Heart left ventricle (tissue), 16 donors: ENCODE data around the gene MAGEL2. TPM values are rescaled to one million over a fixed set of nuclear protein-coding genes. Genes with fewer than 3 reads are reported as not detected.

ENCODE experiments used
- ATAC-seq, 4 donors: fragments of 200-7000 bp; cut with Tn5 transposase; one replicate each; pipeline ENCODE4 v1.9.1; 2020 to 2022; ENCODE audit warnings: moderate library complexity in 4 of 4, mild to moderate bottlenecking in 3 of 4, moderate number of reproducible peaks in 1 of 4
- DNase-seq, 5 donors: peaks; one replicate each; pipeline ENCODE4 v3.0.0-alpha.2; 2020
- H3K27ac ChIP-seq, 12 donors: fragments of 200-600 bp; sonication (generic) in 4 of 12; one replicate each; pipeline versions ENCODE4 v1.5.0 to v1.8.0; 2016 to 2022; ENCODE audit warnings: mild to moderate bottlenecking in 2 of 12
- H3K27me3 ChIP-seq, 9 donors: fragments of 200-600 bp; sonication (generic) in 2 of 9; one replicate each; pipeline versions ENCODE4 v1.5.1 to v1.8.0; 2016 to 2022; ENCODE audit warnings: mild to moderate bottlenecking in 3 of 9
- H3K36me3 ChIP-seq, 9 donors: fragments of 200-600 bp; sonication (generic) in 2 of 9; one replicate each; pipeline versions ENCODE4 v1.5.0 to v1.8.0; 2018 to 2022; ENCODE audit warnings: mild to moderate bottlenecking in 2 of 9
- H3K4me1 ChIP-seq, 12 donors: fragments of 200-600 bp; sonication (generic) in 4 of 12; one replicate each; pipeline versions ENCODE4 v1.5.0 to v1.8.0; 2016 to 2022; ENCODE audit warnings: mild to moderate bottlenecking in 3 of 12
- H3K4me3 ChIP-seq, 12 donors: fragments of 200-600 bp; sonication (generic) in 4 of 12; one replicate each; pipeline versions ENCODE4 v1.5.0 to v1.8.0; 2017 to 2022; ENCODE audit warnings: mild to moderate bottlenecking in 9 of 12, moderate library complexity in 4 of 12
- H3K9me3 ChIP-seq, 12 donors: fragments of 200-600 bp; sonication (generic) in 4 of 12; one replicate each; pipeline versions ENCODE4 v1.5.0 to v1.8.0; 2016 to 2022; ENCODE audit warnings: mild to moderate bottlenecking in 1 of 12
- CTCF ChIP-seq, 12 donors: fragments of 200-600 bp; sonication (generic) in 4 of 12; IDR thresholded peaks; one replicate each; pipeline versions ENCODE4 v1.5.0 to v1.8.0; 2018 to 2022; ENCODE audit warnings: antibody characterized with exemption in 12 of 12, mild to moderate bottlenecking in 5 of 12
- POLR2A ChIP-seq, 2 donors: fragments of 450-650 bp; IDR thresholded peaks; one replicate each; pipeline ENCODE4 v1.6.1; 2017; ENCODE audit warnings: antibody characterized with exemption in 2 of 2, mild to moderate bottlenecking in 2 of 2, moderate library complexity in 2 of 2
- WGBS, 4 donors: extraction: QIAGEN DNeasy Blood & Tissue Kit in 2 of 4; methylation state at CpG; one replicate each; pipeline versions ENCODE4 v1.1.5 to v1.1.7; 2013 to 2018; 5-methylcytosine and 5-hydroxymethylcytosine counted together
- intact Hi-C, 10 donors: fragments of 100-400 bp; cut with DNase I; formaldehyde crosslinking; loops; one replicate each; pipeline versions ENCODE4 v1.11.1 to v1.14.2; 2022
- polyA plus RNA-seq, 2 donors: library from polyadenylated mRNA; stranded (reverse); fragments of 200-250 nt; gene quantifications; one replicate each; pipeline ENCODE4 v1.2.3, GENCODE V29; 2013
- total RNA-seq, 9 donors: library from RNA; depleted of rRNA in 2 of 9; stranded (reverse); fragments of >200 nt in 2 of 9; fragmentation: NEBNext Ultra II Directional in 3 of 9; extraction: Animal tissue kit (Norgen Biotek cat#: 25700) in 3 of 9; gene quantifications; one replicate each; pipeline versions ENCODE4 v1.1.0 to v1.2.4, GENCODE V29; 2016 to 2023
- donor health status: ischemic (EF 13 %, LVEDD 7.1; RV severe dilation, severe dysfunction).
- donor health status: healthy with polysubstance abuse.
- donor health status: DM: no; HTN: yes; CAD: no.
- donor health status: DM: no; HTN: no; CAD: no.
- donor health status: ischemic (EF 25% LVEDD 6.9; RV normal size, moderate dysfunction).
- donor health status: ischemic (EF 25% LVEDD 5.7; RV mildly dilated, moderate dysfunction).
- donor health status: healthy.
- donor health status: DM: yes; HTN: yes; CAD: no.
- donor health status: ischemic (EF 35%, LVEDD 5.7; RV mildly dilated, moderate dysfunction).
- donor health status: nonischemic (EF 11% LVEDD 7.7; RV severe dilation, severe dysfunction).
- donor health status: DM: yes; HTN: yes; CAD: no.
- donor health status: PGD.
- donor health status: ischemic (EF 29% LVEDD 5.4; RV normal size, mild dysfunction).
- donor health status: nonischemic (EF 23%, LVEDD 6.1; RV moderate dilation, normal function).

The MAGEL2 gene
- total and polyA plus RNA-seq, 11 donors = 0.04 to 0.27 (median 0.09) TPM; not detected in 4

- Histone ChIP-seq H3K27ac (no peak overlapping the region), H3K4me1 (no peaks in the 10 kb centered on the region), H3K27me3 (no peaks in the 10 kb centered on the region), H3K4me3 (no peak overlapping the region), H3K9me3 (no peaks in the 10 kb centered on the region), H3K36me3 (no peaks in the 10 kb centered on the region)
- WGBS, 4 donors = 81 to 91% (median 84%) methylated on average over 1 of the region's 1 CpG
- intact Hi-C loops = no loop called here
- TF ChIP-seq CTCF (IDR thresholded peaks at IDR 0.05) (no peak), POLR2A (IDR thresholded peaks at IDR 0.05) (no peak)
- no peak for ATAC-seq
- no peak for DNase-seq
Observed at GRCh38 chr15:23670970-23671369, 23.3 kb upstream of the MAGEL2 start.

GRCh38 chr15:23663232-23663631 is 15.6 kb upstream of the MAGEL2 start:
- no peak for ATAC-seq
- H3K36me3 ChIP-seq = no peaks in the 10 kb centered on the region
- H3K4me1 ChIP-seq = no peaks in the 10 kb centered on the region
- no peaks in the 10 kb centered on the region for H3K9me3 ChIP-seq
- WGBS, 4 donors = 45 to 56% (median 53%) methylated on average over 2 of the region's 2 CpGs
- TF ChIP-seq CTCF (IDR thresholded peaks at IDR 0.05) = no peak
- no peak for TF ChIP-seq POLR2A (IDR thresholded peaks at IDR 0.05)
- no peak overlapping the region for H3K27ac ChIP-seq
- peaks cover 0 to 27% (median 0%) of the 10 kb centered on the region in 9 donors for H3K27me3 ChIP-seq
- intact Hi-C loops = no loop called here
- H3K4me3 ChIP-seq = no peak overlapping the region
- DNase-seq = no peak

GRCh38 chr15:23648920-23649515 is 1.4 kb upstream of the MAGEL2 start:
- WGBS, 4 donors = 24 to 32% (median 28%) methylated on average over 6 of the region's 6 CpGs
- peaks cover 0 to 8% (median 0%) of the 10 kb centered on the region in 12 donors for H3K4me1 ChIP-seq
- ATAC-seq = peak in 2 of 4 donors; percentile 47
- H3K27me3 ChIP-seq = peaks cover 0 to 34% (median 10%) of the 10 kb centered on the region in 9 donors
- no peak overlapping the region for H3K27ac ChIP-seq
- no peaks in the 10 kb centered on the region for H3K9me3 ChIP-seq
- DNase-seq = no peak
- intact Hi-C loops = loop anchor here in 9 of 10 donors (5.0 to 10.0 kb wide), 11 partner anchors 206 to 1856 kb away; no protein-coding TSS in a partner anchor
- H3K36me3 ChIP-seq = no peaks in the 10 kb centered on the region
- no peak overlapping the region for H3K4me3 ChIP-seq
- peak; percentile 33 to 62 (median 47) for TF ChIP-seq CTCF (IDR thresholded peaks at IDR 0.05)
- no peak for TF ChIP-seq POLR2A (IDR thresholded peaks at IDR 0.05)

- Histone ChIP-seq H3K36me3 (no peaks in the 10 kb centered on the region), H3K27me3 (peaks cover 0 to 45% (median 13%) of the 10 kb centered on the region in 9 donors), H3K4me3 (peak overlapping the region in 9 of 12 donors; percentile 14 to 48 (median 37)), H3K27ac (no peak overlapping the region), H3K4me1 (peaks cover 0 to 8% (median 0%) of the 10 kb centered on the region in 12 donors), H3K9me3 (no peaks in the 10 kb centered on the region)
- no peak for ATAC-seq
- no peak for TF ChIP-seq CTCF (IDR thresholded peaks at IDR 0.05)
- TF ChIP-seq POLR2A (IDR thresholded peaks at IDR 0.05) = no peak
- 75 to 88% (median 81%) methylated on average over 14 to 17 of the region's 17 CpGs for WGBS, 4 donors
- no peak for DNase-seq
- intact Hi-C loops = loop anchor here in 9 of 10 donors (5.0 to 10.0 kb wide), 11 partner anchors 208 to 1858 kb away; no protein-coding TSS in a partner anchor
Observed at GRCh38 chr15:23647001-23647295, 719 bp downstream of the MAGEL2 start.
